Ovary (tissue), 9 donors: ENCODE results near the gene RUNX1. TPM values are rescaled to one million over a fixed set of nuclear protein-coding genes. Genes with fewer than 3 reads are reported as not detected.

ENCODE experiments used
- DNase-seq, 5 donors: peaks; one replicate each; pipeline ENCODE4 v3.0.0-alpha.2; 2019 to 2020
- H3K27ac ChIP-seq, 2 donors: fragments of 200-600 bp; one replicate each; pipeline versions ENCODE4 v1.5.1 to v1.8.0; 2019 to 2022
- H3K27me3 ChIP-seq: fragments of 200-600 bp; one replicate; pipeline ENCODE4 v1.8.0; 2022
- H3K36me3 ChIP-seq: fragments of 200-600 bp; sonication (generic); one replicate; pipeline ENCODE4 v1.5.1; 2019
- H3K4me1 ChIP-seq: one replicate; pipeline ENCODE4 v1.8.1; 2013; ENCODE audit warnings: mild to moderate bottlenecking, moderate library complexity; ENCODE audit not compliant: insufficient read depth
- H3K4me3 ChIP-seq: fragments of 200-600 bp; sonication (generic); one replicate; pipeline ENCODE4 v1.5.1; 2017
- H3K9me3 ChIP-seq, 2 donors: fragments of 200-600 bp in 1 of 2; sonication (generic) in 1 of 2; one replicate each; pipeline versions ENCODE4 v1.5.1 to v1.8.1; 2013 to 2019; ENCODE audit warnings: mild to moderate bottlenecking in 1 of 2, moderate library complexity in 1 of 2
- CTCF ChIP-seq, 3 donors: fragments of 450-650 bp in 2 of 3; fragments of 200-600 bp in 1 of 3; IDR thresholded peaks; one replicate each; pipeline versions ENCODE4 v1.5.1 to v1.8.0; 2016 to 2022; ENCODE audit warnings: antibody characterized with exemption in 3 of 3, mild to moderate bottlenecking in 1 of 3
- EP300 ChIP-seq: sonication (generic); formaldehyde crosslinking; IDR thresholded peaks from one replicate; pipeline ENCODE4 v1.6.1; 2017; ENCODE audit warnings: antibody characterized with exemption
- POLR2A ChIP-seq: fragments of 450-650 bp; IDR thresholded peaks from one replicate; pipeline ENCODE4 v1.6.1; 2017; ENCODE audit warnings: antibody characterized with exemption, mild to moderate bottlenecking, moderate library complexity
- WGBS, 3 donors: extraction: QIAGEN DNeasy Blood & Tissue Kit in 1 of 3; methylation state at CpG; one replicate each; pipeline versions ENCODE4 v1.1.5 to v1.1.7; 2013 to 2017; 5-methylcytosine and 5-hydroxymethylcytosine counted together
- intact Hi-C, 4 donors: fragments of 100-400 bp; cut with DNase I; formaldehyde crosslinking; loops; one replicate each; pipeline versions ENCODE4 v1.11.0 to v1.15.1; 2022 to 2023
- polyA plus RNA-seq, 2 donors: library from polyadenylated mRNA; stranded (reverse); fragments of 200-250 nt in 1 of 2; fragments of 350-450 nt in 1 of 2; fragmentation: Illumina TruSeq in 1 of 2; extraction: RNeasy Lipid Tissue Mini Kit (QIAGEN cat#74804) in 1 of 2; gene quantifications; one replicate each; pipeline ENCODE4 v1.2.3, GENCODE V29; 2013 to 2014
- total RNA-seq, 7 donors: library from RNA; depleted of rRNA in 2 of 7; stranded (reverse); fragments of >200 nt in 2 of 7; fragmentation: NEBNext Ultra II Directional in 3 of 7; extraction: Animal tissue kit (Norgen Biotek cat#: 25700) in 3 of 7; gene quantifications; one replicate each; pipeline versions ENCODE4 v1.1.0 to v1.2.4, GENCODE V29; 2016 to 2023
- donor health status: DM: no; HTN: no; CAD: no; lungs with moderate emphysema.
- donor health status: DM: no; HTN: no; CAD: no.
- donor health status: Bipolar disorder and iron deficiency.
- donor health status: DM: yes; HTN: yes; CAD: no.
- donor health status: DM: no; HTN: no; CAD: no.
- donor health status: DM: yes; HTN: yes; CAD: no.

RUNX1 gene
- total and polyA plus RNA-seq, 9 donors = 6.0 to 27.4 (median 17.8) TPM

DNA sequence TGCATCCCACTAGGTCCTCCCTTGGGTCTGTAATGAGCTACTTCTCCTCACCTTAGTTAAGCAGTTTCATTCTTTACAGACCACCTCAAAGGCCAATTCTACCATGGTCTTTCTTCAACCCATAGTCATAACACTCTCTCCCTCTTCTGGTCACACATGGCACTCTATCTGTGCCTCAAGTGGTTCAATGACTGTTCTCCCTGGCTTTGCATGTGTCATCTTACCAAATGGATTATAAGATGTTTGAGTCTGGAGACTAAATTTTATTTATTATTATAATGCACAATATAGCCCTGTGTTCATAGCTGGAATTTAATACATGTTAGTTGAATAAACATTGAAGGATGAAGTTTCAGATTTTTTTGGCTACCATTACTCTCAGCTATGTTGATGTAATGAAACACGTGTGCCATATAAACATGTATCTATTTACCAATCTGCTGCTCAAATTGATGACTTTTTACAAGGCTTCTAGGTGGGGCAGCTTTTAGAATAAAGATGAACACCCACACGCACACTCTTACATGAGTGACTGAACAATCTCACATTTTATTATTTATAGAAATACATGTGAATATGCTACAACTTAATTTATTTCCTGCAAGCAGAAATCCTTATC, 102.1 kb downstream of the RUNX1 start:
- no peaks in the 10 kb centered on the region for H3K27me3 ChIP-seq
- H3K36me3 ChIP-seq = no peaks in the 10 kb centered on the region
- intact Hi-C loops = no loop called here
- WGBS, 3 donors = 71 to 78% (median 74%) methylated on average over 2 of the region's 2 CpGs
- no peak overlapping the region for H3K4me3 ChIP-seq
- no peak for DNase-seq
- H3K27ac ChIP-seq = no peak overlapping the region
- H3K4me1 ChIP-seq = no peaks in the 10 kb centered on the region
- TF ChIP-seq EP300 = no peak
- TF ChIP-seq POLR2A = no peak
- TF ChIP-seq CTCF (IDR thresholded peaks at IDR 0.05) = no peak
- H3K9me3 ChIP-seq = no peaks in the 10 kb centered on the region

GRCh38 chr21:34946385-34946840, 102.7 kb downstream of the RUNX1 start:
- Histone ChIP-seq H3K27ac (no peak overlapping the region), H3K27me3 (no peaks in the 10 kb centered on the region), H3K4me3 (no peak overlapping the region), H3K9me3 (no peaks in the 10 kb centered on the region), H3K4me1 (no peaks in the 10 kb centered on the region), H3K36me3 (no peaks in the 10 kb centered on the region)
- DNase-seq = no peak
- WGBS, 3 donors = 89 to 94% (median 92%) methylated on average over 1 of the region's 1 CpG
- TF ChIP-seq EP300 (no peak), CTCF (IDR thresholded peaks at IDR 0.05) (no peak)
- intact Hi-C loops = no loop called here

DNA sequence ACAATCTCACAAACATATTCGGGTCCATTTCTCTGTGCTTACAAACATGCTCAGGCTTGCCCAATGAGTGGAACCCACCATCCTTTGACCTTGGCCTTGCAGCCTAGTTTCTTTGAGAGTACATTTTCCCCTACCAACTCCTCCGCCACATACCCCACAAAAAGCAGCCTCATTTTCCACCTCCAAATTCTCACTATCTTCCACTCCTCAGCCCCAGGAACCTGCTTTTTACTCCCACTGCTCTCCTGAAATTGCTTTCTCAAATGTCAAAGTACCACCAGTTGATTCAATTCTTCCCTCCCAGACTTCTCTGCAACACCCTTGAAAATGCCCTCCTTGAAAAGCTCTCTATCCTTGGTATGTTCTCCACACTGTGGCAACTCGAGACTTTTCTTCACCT, 103.8 kb downstream of the RUNX1 start:
- H3K4me1 ChIP-seq = no peaks in the 10 kb centered on the region
- no peaks in the 10 kb centered on the region for H3K36me3 ChIP-seq
- TF ChIP-seq EP300 = no peak
- no peak for TF ChIP-seq POLR2A
- no peak for TF ChIP-seq CTCF (IDR thresholded peaks at IDR 0.05)
- H3K4me3 ChIP-seq = no peak overlapping the region
- no peak for DNase-seq
- H3K27ac ChIP-seq = no peak overlapping the region
- intact Hi-C loops = no loop called here
- 66 to 78% (median 75%) methylated on average over 3 of the region's 3 CpGs for WGBS, 3 donors
- no peaks in the 10 kb centered on the region for H3K9me3 ChIP-seq
- no peaks in the 10 kb centered on the region for H3K27me3 ChIP-seq

GRCh38 chr21:34944015-34944755, 104.9 kb downstream of the RUNX1 start:
- Histone ChIP-seq H3K4me1 (no peaks in the 10 kb centered on the region), H3K27me3 (no peaks in the 10 kb centered on the region), H3K9me3 (no peaks in the 10 kb centered on the region), H3K27ac (no peak overlapping the region), H3K36me3 (no peaks in the 10 kb centered on the region), H3K4me3 (no peak overlapping the region)
- intact Hi-C loops = no loop called here
- TF ChIP-seq EP300 = no peak
- 91 to 93% (median 91%) methylated on average over 4 of the region's 4 CpGs for WGBS, 3 donors
- no peak for DNase-seq

GRCh38 chr21:34942911-34943310, 106.2 kb downstream of the RUNX1 start:
- H3K36me3 ChIP-seq = no peaks in the 10 kb centered on the region
- H3K27me3 ChIP-seq = no peaks in the 10 kb centered on the region
- intact Hi-C loops = no loop called here
- no peak for TF ChIP-seq POLR2A
- no peak for TF ChIP-seq EP300
- no peak for TF ChIP-seq CTCF (IDR thresholded peaks at IDR 0.05)
- H3K27ac ChIP-seq = no peak overlapping the region
- no peak overlapping the region for H3K4me3 ChIP-seq
- DNase-seq = no peak
- 84 to 91% (median 87%) methylated on average over 7 of the region's 7 CpGs for WGBS, 3 donors
- H3K9me3 ChIP-seq = no peaks in the 10 kb centered on the region
- H3K4me1 ChIP-seq = no peaks in the 10 kb centered on the region
